Smooth muscle cell (in vitro differentiated cells): ENCODE data around the gene PCSK6. TPM values are rescaled to one million over a fixed set of nuclear protein-coding genes. Genes with fewer than 3 reads are reported as not detected.
"Not testable (repeated sequence)": the region's sequence is repeated elsewhere in the genome, so short reads cannot be mapped to it uniquely, and the experiment has no call there.

Experiments
- DNase-seq: peaks from one replicate; lab custom pipeline; 2025; ENCODE audit not compliant: unreplicated experiment; lab: John Stamatoyannopoulos, UW
- H2AFZ ChIP-seq: fragments of 200-600 bp; sonication (generic); 2 replicates; pipeline ENCODE4 v1.6.0; 2016; ENCODE audit warnings: antibody characterized with exemption, low read depth, mild to moderate bottlenecking
- H3F3A ChIP-seq: fragments of 200-600 bp; sonication (generic); 2 replicates; pipeline ENCODE4 v1.6.0; 2017; ENCODE audit warnings: antibody characterized with exemption, low read depth
- H3K27ac ChIP-seq: fragments of 200-600 bp; sonication (generic); 2 replicates; pipeline ENCODE4 v1.5.1; 2016; ENCODE audit warnings: low read depth, mild to moderate bottlenecking
- H3K27me3 ChIP-seq: fragments of 200-600 bp; sonication (generic); 2 replicates; pipeline ENCODE4 v1.6.1; 2016; ENCODE audit warnings: low read depth, mild to moderate bottlenecking
- H3K36me3 ChIP-seq: fragments of 200-600 bp; sonication (generic); 2 replicates; pipeline ENCODE4 v1.5.1; 2016; ENCODE audit warnings: low read depth
- H3K4me1 ChIP-seq: fragments of 200-600 bp; sonication (generic); 2 replicates; pipeline ENCODE4 v1.5.1; 2016; ENCODE audit warnings: low read depth
- H3K4me2 ChIP-seq: fragments of 200-600 bp; sonication (generic); 2 replicates; pipeline ENCODE4 v1.6.0; 2016; ENCODE audit warnings: mild to moderate bottlenecking
- H3K4me3 ChIP-seq: fragments of 200-600 bp; sonication (generic); 2 replicates; pipeline ENCODE4 v1.5.1; 2016; ENCODE audit warnings: mild to moderate bottlenecking
- H3K79me2 ChIP-seq: fragments of 200-600 bp; sonication (generic); 2 replicates; pipeline ENCODE4 v1.6.0; 2016; ENCODE audit warnings: low read depth, mild to moderate bottlenecking
- H3K9ac ChIP-seq: fragments of 200-600 bp; sonication (generic); 2 replicates; pipeline ENCODE4 v1.6.0; 2016; ENCODE audit warnings: low read depth
- H3K9me3 ChIP-seq: fragments of 200-600 bp; sonication (generic); replicated peaks from 2 replicates; pipeline ENCODE4 v1.5.1; 2016; ENCODE audit warnings: low read depth
- H4K20me1 ChIP-seq: fragments of 200-600 bp; sonication (generic); 2 replicates; pipeline ENCODE4 v1.6.0; 2016; ENCODE audit warnings: low read depth
- WGBS: methylation state at CpG from one replicate; pipeline ENCODE4 v1.1.7; 2016; ENCODE audit warnings: low lambda C conversion rate; 5-methylcytosine and 5-hydroxymethylcytosine counted together
- polyA plus RNA-seq: library from polyadenylated mRNA; unstranded; fragments of >200 nt; fragmentation: Nextera tagmentation; extraction: Ambion mirVana; gene quantifications from 2 replicates; pipeline ENCODE4 v1.2.1, GENCODE V29; 2016
- total RNA-seq: library from RNA; depleted of rRNA; stranded (reverse); fragments of >200 nt; gene quantifications from 2 replicates; pipeline ENCODE4 v1.2.3, GENCODE V29; 2014
- TF ChIP-seq, protein P1 (sequence below): fragments of 200-600 bp; sonication (generic); IDR thresholded peaks from 2 replicates; pipeline ENCODE4 v1.5.1; 2017; ENCODE audit warnings: borderline replicate concordance, mild to moderate bottlenecking, antibody characterized with exemption; ENCODE audit not compliant: insufficient read depth, poor library complexity, severe bottlenecking

Gene PCSK6
- total and polyA plus RNA-seq, 2 experiments from 2014 or later, result 17.5 TPM

DNA sequence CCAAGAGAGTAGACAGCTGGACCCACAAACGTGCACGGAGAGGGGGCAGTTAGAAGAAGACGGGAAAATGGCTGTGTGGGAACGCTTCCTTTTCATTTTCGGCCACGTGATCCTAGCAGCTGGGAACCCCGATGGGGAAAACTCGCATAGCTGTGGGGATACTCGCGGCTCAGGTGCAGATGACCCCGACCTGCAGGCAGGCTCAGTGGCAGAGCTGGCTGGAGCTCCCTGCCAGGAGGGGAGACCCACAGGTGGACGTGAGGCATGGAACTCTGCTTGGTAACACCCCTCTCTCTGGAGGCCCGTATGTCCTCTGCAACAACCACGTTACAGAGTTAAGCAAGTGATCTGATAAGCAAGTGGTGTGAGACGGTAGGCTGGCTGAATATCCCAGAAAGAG lies 109.9 kb downstream of the PCSK6 start:
- TF ChIP-seq, protein P1, sequence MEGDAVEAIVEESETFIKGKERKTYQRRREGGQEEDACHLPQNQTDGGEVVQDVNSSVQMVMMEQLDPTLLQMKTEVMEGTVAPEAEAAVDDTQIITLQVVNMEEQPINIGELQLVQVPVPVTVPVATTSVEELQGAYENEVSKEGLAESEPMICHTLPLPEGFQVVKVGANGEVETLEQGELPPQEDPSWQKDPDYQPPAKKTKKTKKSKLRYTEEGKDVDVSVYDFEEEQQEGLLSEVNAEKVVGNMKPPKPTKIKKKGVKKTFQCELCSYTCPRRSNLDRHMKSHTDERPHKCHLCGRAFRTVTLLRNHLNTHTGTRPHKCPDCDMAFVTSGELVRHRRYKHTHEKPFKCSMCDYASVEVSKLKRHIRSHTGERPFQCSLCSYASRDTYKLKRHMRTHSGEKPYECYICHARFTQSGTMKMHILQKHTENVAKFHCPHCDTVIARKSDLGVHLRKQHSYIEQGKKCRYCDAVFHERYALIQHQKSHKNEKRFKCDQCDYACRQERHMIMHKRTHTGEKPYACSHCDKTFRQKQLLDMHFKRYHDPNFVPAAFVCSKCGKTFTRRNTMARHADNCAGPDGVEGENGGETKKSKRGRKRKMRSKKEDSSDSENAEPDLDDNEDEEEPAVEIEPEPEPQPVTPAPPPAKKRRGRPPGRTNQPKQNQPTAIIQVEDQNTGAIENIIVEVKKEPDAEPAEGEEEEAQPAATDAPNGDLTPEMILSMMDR, result no peak
- H3K9ac ChIP-seq, result no peak overlapping the region
- H4K20me1 ChIP-seq, result no peaks in the 10 kb centered on the region
- H3K79me2 ChIP-seq, result no peaks in the 10 kb centered on the region
- no peak overlapping the region for H3K4me2 ChIP-seq
- H3K9me3 ChIP-seq, result no peaks in the 10 kb centered on the region
- 91% methylated on average over 15 of the region's 15 CpGs for WGBS
- H3K4me1 ChIP-seq, result no peaks in the 10 kb centered on the region
- H3F3A ChIP-seq, result no peaks in the 10 kb centered on the region
- no peak for DNase-seq
- H3K36me3 ChIP-seq, result no peaks in the 10 kb centered on the region
- H2AFZ ChIP-seq, result no peak overlapping the region
- H3K27ac ChIP-seq, result no peak overlapping the region
- H3K4me3 ChIP-seq, result no peak overlapping the region
- H3K27me3 ChIP-seq, result no peaks in the 10 kb centered on the region

DNA sequence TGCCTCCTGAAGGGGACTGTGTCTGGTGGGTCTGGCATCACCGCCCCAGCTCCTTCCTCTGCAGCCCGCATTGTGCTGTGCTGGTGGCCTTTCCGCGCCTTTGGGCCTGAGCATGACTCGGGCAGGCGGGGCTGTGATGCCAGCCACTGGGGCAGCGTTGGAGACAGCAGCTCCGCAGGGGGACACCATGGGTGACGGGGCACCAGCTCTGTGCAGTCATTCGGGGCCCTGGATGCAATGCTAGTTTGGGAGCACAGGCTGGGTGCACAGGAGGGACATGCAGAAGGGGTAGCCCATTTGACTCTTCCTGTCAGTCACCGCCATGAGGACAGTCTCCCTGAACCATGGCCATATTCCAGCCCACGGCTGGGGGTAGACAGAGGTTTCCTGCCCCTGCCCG lies 110.6 kb downstream of the PCSK6 start:
- H3K4me3 ChIP-seq, result no peak overlapping the region
- H2AFZ ChIP-seq, result no peak overlapping the region
- 96% methylated on average over 13 of the region's 13 CpGs for WGBS
- H3F3A ChIP-seq, result no peaks in the 10 kb centered on the region
- no peaks in the 10 kb centered on the region for H3K27me3 ChIP-seq
- H3K36me3 ChIP-seq, result no peaks in the 10 kb centered on the region
- no peak overlapping the region for H3K9ac ChIP-seq
- no peaks in the 10 kb centered on the region for H3K9me3 ChIP-seq
- no peaks in the 10 kb centered on the region for H3K79me2 ChIP-seq
- no peaks in the 10 kb centered on the region for H4K20me1 ChIP-seq
- no peaks in the 10 kb centered on the region for H3K4me1 ChIP-seq
- no peak overlapping the region for H3K4me2 ChIP-seq
- DNase-seq, result no peak
- TF ChIP-seq, protein P1, result no peak
- H3K27ac ChIP-seq, result no peak overlapping the region

DNA sequence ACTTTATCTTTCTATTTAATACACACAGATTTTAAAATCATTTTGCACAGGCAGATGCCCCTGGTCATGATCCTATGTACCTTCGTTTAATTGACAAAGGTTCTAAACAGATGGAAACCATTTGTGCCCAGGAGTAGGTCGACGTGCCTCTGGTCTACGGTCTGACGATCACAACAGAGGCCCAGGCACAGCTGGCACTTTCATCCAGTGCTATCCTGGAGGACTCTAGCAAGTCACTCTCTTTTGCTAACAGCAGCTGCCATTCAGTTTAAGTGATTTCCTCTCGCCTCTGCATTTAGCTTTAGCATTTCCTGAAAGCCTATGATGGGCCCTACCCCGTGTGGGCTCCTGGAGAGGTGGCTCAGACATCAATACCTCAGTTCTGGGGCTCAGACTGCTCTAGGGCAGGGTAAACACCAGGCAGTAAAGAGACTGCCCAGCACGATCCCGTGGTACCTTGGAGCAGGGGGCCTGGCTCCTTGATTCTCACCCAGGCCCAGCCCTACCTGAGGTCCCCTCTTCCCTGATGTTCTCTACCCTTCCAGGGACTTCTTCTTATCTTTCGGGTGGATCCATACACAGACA lies 111.2 kb downstream of the PCSK6 start:
- Histone ChIP-seq H3K9me3 (no peaks in the 10 kb centered on the region), H3K9ac (no peak overlapping the region), H3K4me2 (no peak overlapping the region), H2AFZ (no peak overlapping the region), H3K27me3 (no peaks in the 10 kb centered on the region), H3K79me2 (no peaks in the 10 kb centered on the region), H3F3A (no peaks in the 10 kb centered on the region), H3K36me3 (no peaks in the 10 kb centered on the region), H3K4me3 (no peak overlapping the region), H3K27ac (no peak overlapping the region), H3K4me1 (no peaks in the 10 kb centered on the region), H4K20me1 (no peaks in the 10 kb centered on the region)
- 90% methylated on average over 10 of the region's 10 CpGs for WGBS
- TF ChIP-seq, protein P1, result no peak
- no peak for DNase-seq

DNA sequence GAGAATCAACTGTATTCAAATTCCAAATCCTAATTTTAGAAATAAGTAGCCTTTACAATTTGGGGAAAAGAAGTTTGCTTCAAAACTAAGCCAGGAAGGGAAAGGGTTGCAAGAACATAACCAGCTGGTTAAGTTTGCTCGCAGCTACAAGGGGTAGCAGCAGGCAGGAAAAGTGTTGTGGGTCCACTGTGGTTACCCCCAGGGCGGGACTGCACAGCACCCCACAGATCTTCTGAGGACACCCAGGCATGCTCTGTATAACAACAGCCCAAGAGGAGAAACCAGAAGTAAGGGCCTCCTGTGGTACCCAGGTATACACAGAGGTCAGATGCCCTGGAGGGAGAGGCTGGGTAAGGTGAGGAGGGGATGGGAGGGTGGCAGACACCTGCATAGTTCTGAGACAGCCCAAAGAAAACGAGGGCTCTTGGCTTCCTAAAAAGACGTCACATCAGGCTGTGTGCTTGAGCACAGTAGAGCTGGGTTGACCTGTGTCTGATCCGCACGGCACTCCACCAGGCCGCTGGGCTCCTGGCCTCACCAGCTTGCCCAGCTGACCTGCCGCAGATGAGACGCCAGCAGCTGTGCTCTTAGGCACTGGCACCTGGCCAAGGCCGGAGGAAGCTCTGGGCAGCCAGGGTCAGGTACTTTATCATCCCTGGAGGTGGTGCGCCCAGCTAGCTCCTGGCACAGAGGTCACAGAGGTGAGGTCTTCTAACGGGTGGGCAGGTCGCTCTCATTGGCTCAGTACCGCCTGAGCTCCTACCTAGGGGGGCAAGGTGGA lies 112.7 kb downstream of the PCSK6 start:
- no peaks in the 10 kb centered on the region for H4K20me1 ChIP-seq
- TF ChIP-seq, protein P1, result no peak
- no peaks in the 10 kb centered on the region for H3K36me3 ChIP-seq
- no peaks in the 10 kb centered on the region for H3K79me2 ChIP-seq
- no peak overlapping the region for H3K9ac ChIP-seq
- no peaks in the 10 kb centered on the region for H3K9me3 ChIP-seq
- H3K4me2 ChIP-seq, result no peak overlapping the region
- no peaks in the 10 kb centered on the region for H3F3A ChIP-seq
- no peak overlapping the region for H3K27ac ChIP-seq
- WGBS, result 93% methylated on average over 14 of the region's 14 CpGs
- H3K4me1 ChIP-seq, result peaks cover 6% of the 10 kb centered on the region
- H3K4me3 ChIP-seq, result no peak overlapping the region
- no peak for DNase-seq
- H2AFZ ChIP-seq, result no peak overlapping the region
- no peaks in the 10 kb centered on the region for H3K27me3 ChIP-seq

DNA sequence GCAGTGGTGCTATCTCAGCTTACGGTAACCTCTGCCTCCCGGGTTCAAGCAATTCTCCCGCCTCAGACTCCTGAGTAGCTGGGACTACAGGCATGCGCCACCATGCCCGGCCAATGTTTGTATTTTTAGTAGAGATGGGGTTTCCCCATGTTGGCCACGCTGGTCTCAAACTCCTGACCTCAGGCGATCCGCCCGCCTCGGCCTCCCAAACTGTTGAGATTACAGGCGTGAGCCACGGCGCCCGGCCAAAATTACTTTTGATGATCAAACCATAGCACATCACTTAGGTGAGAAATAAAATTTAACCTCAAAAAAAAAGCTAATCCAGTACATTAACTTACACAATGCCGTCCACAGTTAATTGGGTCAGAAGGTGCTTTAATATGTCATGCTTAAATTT lies 114.5 kb downstream of the PCSK6 start:
- H3K79me2 ChIP-seq, H3K4me2 ChIP-seq, H3F3A ChIP-seq, H3K9me3 ChIP-seq, H3K27ac ChIP-seq, H3K36me3 ChIP-seq, H2AFZ ChIP-seq, H3K4me1 ChIP-seq, H3K9ac ChIP-seq, H3K27me3 ChIP-seq, H3K4me3 ChIP-seq, H4K20me1 ChIP-seq, DNase-seq: not testable (repeated sequence)
- 95% methylated on average over 15 of the region's 15 CpGs for WGBS
